Thyroid gland (tissue), 4 donors: ENCODE results near the gene DVL1.

Experiments used
- POLR2A ChIP-seq, 2 donors: fragments of 450-650 bp; IDR thresholded peaks; one replicate each; pipeline ENCODE4 v1.6.1; 2017; ENCODE audit warnings: antibody characterized with exemption in 2 of 2, mild to moderate bottlenecking in 2 of 2, moderate library complexity in 1 of 2
- TF ChIP-seq, protein P1 (sequence below), 6 experiments: fragments of 200-600 bp in 3 of 6; fragments of 450-650 bp in 3 of 6; sonication (generic) in 3 of 6; IDR thresholded peaks; one replicate each; pipeline ENCODE4 v1.5.1; 2016 to 2019; ENCODE audit warnings: antibody characterized with exemption in 6 of 6, mild to moderate bottlenecking in 2 of 6, inconsistent platforms in 1 of 6, moderate library complexity in 1 of 6

DNA sequence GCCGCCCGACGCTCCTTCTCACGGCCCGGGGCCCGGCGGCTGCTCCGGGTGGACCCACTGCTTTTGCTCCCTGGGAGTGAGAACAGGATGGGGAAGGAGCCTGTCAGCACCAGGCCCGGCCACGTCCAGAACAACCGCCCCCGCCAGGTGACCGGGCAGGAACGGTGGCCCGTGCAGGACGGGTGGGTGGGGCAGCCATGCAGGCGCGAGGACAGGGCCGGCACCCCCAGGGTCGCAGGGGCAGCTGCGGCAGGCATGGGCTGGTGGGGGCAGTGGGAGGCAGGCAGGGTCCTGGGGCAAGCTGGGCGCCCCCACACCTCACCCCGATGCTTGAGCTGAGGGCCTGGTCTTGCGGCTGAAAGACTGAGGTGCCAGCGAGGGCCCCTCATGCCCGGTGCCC lies 12.8 kb downstream of the DVL1 start:
- TF ChIP-seq, protein P1, sequence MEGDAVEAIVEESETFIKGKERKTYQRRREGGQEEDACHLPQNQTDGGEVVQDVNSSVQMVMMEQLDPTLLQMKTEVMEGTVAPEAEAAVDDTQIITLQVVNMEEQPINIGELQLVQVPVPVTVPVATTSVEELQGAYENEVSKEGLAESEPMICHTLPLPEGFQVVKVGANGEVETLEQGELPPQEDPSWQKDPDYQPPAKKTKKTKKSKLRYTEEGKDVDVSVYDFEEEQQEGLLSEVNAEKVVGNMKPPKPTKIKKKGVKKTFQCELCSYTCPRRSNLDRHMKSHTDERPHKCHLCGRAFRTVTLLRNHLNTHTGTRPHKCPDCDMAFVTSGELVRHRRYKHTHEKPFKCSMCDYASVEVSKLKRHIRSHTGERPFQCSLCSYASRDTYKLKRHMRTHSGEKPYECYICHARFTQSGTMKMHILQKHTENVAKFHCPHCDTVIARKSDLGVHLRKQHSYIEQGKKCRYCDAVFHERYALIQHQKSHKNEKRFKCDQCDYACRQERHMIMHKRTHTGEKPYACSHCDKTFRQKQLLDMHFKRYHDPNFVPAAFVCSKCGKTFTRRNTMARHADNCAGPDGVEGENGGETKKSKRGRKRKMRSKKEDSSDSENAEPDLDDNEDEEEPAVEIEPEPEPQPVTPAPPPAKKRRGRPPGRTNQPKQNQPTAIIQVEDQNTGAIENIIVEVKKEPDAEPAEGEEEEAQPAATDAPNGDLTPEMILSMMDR (IDR thresholded peaks at IDR 0.05): no peak
- TF ChIP-seq POLR2A (IDR thresholded peaks at IDR 0.05): no peak
